ENCODE data around the gene TRPC4.

TRPC4 gene

DNA sequence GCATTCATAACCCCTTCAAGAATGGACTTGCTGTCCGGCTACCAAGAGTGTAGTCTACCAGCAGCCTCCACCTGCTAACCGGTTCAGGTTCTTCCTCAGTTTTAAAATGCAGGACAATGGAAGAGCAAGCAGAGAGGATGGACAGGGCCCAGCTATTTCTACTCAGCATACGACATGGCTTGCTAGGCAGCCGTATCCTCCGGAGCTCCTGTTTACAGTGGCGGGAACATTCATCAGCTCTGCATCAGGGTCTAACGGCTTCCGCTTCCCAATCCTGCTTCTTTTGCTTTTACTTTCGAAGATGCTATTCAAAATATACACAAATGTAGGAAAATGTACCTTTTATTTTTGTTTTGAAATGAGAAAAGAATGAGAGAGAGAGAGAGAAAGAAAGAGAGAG lies 118.5 kb downstream of the TRPC4 start:
- no peak for DNase-seq (ENCODE audit: low read depth)
- no peak overlapping the region for H3K4me3 ChIP-seq (replicated peaks; ENCODE audit: low read depth, low read length)
- TF ChIP-seq, protein P1, sequence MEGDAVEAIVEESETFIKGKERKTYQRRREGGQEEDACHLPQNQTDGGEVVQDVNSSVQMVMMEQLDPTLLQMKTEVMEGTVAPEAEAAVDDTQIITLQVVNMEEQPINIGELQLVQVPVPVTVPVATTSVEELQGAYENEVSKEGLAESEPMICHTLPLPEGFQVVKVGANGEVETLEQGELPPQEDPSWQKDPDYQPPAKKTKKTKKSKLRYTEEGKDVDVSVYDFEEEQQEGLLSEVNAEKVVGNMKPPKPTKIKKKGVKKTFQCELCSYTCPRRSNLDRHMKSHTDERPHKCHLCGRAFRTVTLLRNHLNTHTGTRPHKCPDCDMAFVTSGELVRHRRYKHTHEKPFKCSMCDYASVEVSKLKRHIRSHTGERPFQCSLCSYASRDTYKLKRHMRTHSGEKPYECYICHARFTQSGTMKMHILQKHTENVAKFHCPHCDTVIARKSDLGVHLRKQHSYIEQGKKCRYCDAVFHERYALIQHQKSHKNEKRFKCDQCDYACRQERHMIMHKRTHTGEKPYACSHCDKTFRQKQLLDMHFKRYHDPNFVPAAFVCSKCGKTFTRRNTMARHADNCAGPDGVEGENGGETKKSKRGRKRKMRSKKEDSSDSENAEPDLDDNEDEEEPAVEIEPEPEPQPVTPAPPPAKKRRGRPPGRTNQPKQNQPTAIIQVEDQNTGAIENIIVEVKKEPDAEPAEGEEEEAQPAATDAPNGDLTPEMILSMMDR (IDR thresholded peaks at IDR 0.05; ENCODE audit: low read length, missing control alignments): no peak

- no peak overlapping the region for H3K4me3 ChIP-seq (replicated peaks; ENCODE audit: low read depth, low read length)
- DNase-seq (ENCODE audit: low read depth): no peak
- TF ChIP-seq, protein P1 (IDR thresholded peaks at IDR 0.05; ENCODE audit: low read length, missing control alignments): no peak
Measured at GRCh38 chr13:37748913-37749312, 120.7 kb downstream of the TRPC4 start.

DNA sequence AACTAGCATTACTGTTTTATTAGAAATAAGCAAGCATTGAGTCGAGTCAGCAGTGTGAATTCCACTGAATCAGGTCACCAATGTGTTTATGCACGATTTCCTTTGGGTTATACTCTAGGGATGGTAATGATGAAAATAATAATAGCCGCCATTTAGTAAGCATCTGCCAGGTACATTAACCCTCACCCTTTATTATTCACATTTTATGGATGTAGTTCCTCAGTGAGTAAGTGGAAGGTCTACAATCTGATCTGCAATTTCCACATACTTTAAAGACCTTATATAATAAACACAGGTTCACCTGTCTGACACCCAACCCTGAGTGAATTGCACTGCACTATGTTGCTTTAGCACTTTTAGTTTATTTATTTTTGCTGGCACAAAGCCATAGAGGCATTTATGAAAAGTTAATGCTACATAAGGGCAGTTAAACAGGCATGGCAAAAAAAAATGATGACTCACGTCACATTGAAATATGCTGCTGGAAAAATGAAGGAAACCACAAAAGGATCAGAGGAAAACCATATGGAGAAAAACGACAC lies 122.4 kb downstream of the TRPC4 start:
- no peak overlapping the region for H3K4me3 ChIP-seq (replicated peaks; ENCODE audit: low read depth, low read length)
- TF ChIP-seq, protein P1 (IDR thresholded peaks at IDR 0.05; ENCODE audit: low read length, missing control alignments): no peak
- DNase-seq (ENCODE audit: low read depth): peak; percentile 86

GRCh38 chr13:37741536-37741935 lies 128.0 kb downstream of the TRPC4 start:
- DNase-seq (ENCODE audit: low read depth): no peak
- H3K4me3 ChIP-seq (replicated peaks; ENCODE audit: low read depth, low read length): no peak overlapping the region
- TF ChIP-seq, protein P1 (IDR thresholded peaks at IDR 0.05; ENCODE audit: low read length, missing control alignments): no peak

DNA sequence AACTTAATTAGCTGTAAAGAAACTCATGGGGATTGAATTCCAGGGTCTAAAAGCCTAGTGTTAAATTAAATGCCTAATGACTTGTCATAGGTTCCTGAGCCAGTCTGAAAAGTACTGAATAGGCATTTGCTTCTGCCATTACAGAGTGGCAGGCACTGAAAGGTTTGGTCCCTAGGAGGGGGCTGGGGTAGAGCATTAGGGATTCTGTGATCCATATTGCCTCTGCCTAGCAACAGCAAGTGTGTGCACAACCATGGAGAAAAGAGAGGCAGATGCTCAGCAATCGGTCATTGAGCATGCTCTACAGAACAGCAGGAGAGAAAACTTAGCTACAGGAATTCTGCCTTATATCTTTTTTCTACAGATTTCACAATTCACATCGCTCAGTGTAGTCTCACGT lies 133.5 kb downstream of the TRPC4 start:
- DNase-seq (ENCODE audit: low read depth): no peak
- H3K4me3 ChIP-seq (replicated peaks; ENCODE audit: low read depth, low read length): no peak overlapping the region
- TF ChIP-seq, protein P1 (IDR thresholded peaks at IDR 0.05; ENCODE audit: low read length, missing control alignments): no peak

GRCh38 chr13:37735293-37735692 lies 134.3 kb downstream of the TRPC4 start:
- TF ChIP-seq, protein P1 (IDR thresholded peaks at IDR 0.05; ENCODE audit: low read length, missing control alignments): no peak
- no peak overlapping the region for H3K4me3 ChIP-seq (replicated peaks; ENCODE audit: low read depth, low read length)
- no peak for DNase-seq (ENCODE audit: low read depth)

- no peak overlapping the region for H3K4me3 ChIP-seq (replicated peaks; ENCODE audit: low read depth, low read length)
- TF ChIP-seq, protein P1 (IDR thresholded peaks at IDR 0.05; ENCODE audit: low read length, missing control alignments): no peak
- DNase-seq (ENCODE audit: low read depth): no peak
Measured at GRCh38 chr13:37729876-37730275, 139.7 kb downstream of the TRPC4 start.

All from fibroblast of pulmonary artery (primary cell).